Stimulated activated CD4-positive, alpha-beta T cell treated with anti-CD3 and anti-CD28 coated beads, Interleukin-12 subunit alpha, Interleukin-12 subunit beta, amount 100 ng/mL, for 4 hours (primary cell): ENCODE data around the gene FAM72B.
"Not testable (repeated sequence)": the region's sequence is repeated elsewhere in the genome, so short reads cannot be mapped to it uniquely, and the experiment has no call there.

ENCODE experiments used
- DNase-seq: peaks from one replicate; pipeline ENCODE4 v3.0.0-alpha.2; 2020

The FAM72B gene

GRCh38 chr1:121199763-121200162, 15.6 kb upstream of the FAM72B start:
- DNase-seq, result not testable (repeated sequence)

GRCh38 chr1:121197095-121197882, 13.1 kb upstream of the FAM72B start:
- DNase-seq, result not testable (repeated sequence)

DNA sequence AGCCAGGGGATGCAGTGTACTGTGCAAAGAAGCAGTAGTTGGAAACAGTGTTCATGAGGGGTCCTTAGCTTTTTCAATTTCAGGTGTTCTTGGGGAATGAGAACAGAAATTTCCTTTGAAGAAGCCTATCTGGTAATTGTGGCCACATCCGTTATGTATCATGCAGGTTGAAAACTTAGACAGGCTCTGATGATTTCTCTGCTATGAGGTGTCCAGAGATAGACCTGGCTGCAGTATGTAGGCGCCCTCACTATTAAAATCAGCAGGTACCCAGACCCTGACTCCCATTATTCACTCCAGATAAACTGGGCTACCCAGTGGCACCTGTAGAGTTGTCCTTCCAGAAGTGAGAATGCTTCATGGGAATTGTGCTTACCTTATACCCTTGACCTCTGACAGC, 8.4 kb upstream of the FAM72B start:
- not testable (repeated sequence) for DNase-seq

DNA sequence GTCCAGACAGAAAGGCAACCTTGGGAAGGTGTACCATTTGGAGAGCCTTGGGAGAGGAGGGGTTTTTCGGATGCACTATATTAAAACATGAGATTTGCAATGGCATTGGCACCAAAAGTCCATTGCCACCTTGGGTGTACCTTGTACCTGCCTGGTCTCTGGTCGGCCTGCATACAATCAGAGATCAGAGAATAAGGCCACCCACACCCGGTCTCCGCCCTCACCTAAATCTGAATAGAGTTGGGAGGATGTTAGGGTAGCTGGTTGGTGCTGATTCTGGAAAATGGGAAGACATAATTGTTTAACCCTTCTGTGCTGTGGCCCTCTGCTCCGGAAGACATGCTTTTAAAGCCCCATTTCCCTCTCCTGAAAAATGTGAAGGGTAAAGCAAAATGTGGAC, 3.8 kb upstream of the FAM72B start:
- not testable (repeated sequence) for DNase-seq

DNA sequence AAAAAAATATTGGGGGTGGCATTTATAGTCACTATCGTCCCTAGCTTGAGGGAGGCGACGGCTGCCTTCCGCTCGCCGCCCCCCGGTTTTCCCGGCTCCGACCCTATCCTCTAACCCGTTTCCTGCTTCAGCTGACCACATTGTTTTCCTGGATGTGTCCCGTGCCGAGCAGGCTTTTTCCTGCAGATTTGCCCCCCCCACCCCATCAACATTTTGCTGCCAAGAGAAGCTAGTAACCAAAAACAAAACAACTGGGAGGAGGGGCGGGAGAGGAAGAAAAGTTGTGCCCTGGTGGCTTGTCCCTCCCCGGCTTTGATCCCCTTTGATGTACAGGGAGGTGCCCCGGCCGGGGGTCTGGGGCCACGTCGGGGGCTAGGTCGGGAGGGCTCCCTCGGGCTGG, 2.1 kb upstream of the FAM72B start:
- not testable (repeated sequence) for DNase-seq

- not testable (repeated sequence) for DNase-seq
Observed at GRCh38 chr1:121185140-121185708, 1.1 kb upstream of the FAM72B start.

DNA sequence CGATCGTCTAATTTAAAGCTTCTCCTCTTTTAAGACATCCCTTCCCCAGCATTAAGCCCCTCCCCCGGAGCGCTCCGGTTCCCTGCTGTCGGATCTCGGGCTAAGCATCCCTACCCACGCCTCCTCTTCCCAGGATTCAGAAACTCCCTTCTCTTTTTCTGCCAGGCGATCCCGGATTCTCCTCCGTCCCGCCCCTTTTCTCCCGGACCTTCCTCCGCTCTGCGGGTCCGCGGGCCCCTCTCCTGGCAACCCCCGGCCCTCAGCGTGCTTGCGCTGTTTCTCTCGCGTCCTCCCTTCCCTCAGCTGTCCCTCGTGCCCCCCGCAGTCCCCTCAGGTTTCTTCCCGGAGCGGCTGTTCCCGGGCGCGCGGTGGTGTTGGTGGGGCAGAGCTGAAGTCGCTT, 273 bp downstream of the FAM72B start:
- not testable (repeated sequence) for DNase-seq

GRCh38 chr1:121178197-121178596, 5.9 kb downstream of the FAM72B start:
- DNase-seq, result not testable (repeated sequence)

DNA sequence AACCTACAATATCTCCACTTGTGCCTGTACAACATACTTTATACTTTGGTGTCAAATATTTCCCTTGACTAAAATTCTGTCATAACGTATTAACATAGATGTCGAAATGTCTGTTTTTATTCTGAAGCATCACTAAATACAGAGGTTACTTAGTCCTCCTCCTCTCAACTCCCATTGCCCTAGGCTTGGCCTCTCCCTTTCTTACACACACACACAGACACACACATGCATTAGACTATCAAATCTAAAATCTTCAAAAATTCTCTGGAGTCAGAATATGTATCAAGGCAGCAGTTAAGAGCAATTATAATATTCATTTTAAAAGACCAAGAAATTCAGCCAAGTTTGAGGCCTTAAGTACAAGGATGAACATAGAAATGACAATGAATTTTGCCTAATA, 7.5 kb downstream of the FAM72B start:
- not testable (repeated sequence) for DNase-seq

- not testable (repeated sequence) for DNase-seq
Observed at GRCh38 chr1:121168152-121168668, 15.9 kb downstream of the FAM72B start.

GRCh38 chr1:121167225-121167738, 16.9 kb downstream of the FAM72B start:
- DNase-seq, result not testable (repeated sequence)

DNA sequence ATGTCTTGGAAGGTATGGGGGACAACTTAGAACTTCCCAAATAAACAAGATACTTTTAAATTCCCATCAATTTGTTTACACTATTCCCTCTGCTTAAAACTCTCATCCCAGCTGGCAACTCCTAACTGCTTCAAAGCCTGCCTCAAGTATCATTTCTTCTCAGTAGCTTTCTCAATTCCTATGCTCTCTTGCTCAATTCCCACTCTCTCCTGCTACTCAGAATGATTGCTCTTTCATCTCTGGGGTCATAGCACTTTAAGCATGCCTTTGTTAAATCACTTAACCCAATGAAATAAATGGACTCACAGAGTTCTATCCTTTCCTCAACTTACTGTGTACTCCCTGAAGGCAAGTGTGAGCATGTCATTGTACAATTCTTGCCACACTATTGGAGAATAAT, 18.8 kb downstream of the FAM72B start:
- DNase-seq, result not testable (repeated sequence)

GRCh38 chr1:121163850-121164757, 20.0 kb downstream of the FAM72B start:
- not testable (repeated sequence) for DNase-seq

- not testable (repeated sequence) for DNase-seq
Observed at GRCh38 chr1:121161199-121161901, 22.8 kb downstream of the FAM72B start.

DNA sequence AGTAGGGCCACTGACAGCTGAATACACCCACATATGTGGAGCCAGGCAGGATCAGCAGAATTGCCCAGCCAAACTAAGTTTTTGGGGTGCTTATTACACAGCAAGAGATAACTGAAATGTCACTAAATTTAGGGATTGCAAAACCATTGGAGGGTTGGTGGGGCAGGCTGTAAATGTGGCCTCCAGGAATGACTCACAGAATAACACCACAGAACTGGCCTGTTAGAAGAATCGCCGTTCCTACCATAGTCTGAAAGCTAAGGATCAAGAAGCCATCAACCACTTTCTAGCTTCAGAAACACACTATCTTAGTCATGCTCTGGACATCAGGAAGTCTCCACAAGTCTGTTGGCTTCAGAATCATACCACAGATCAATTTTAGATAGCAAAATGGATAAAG, 24.0 kb downstream of the FAM72B start:
- DNase-seq, result not testable (repeated sequence)

DNA sequence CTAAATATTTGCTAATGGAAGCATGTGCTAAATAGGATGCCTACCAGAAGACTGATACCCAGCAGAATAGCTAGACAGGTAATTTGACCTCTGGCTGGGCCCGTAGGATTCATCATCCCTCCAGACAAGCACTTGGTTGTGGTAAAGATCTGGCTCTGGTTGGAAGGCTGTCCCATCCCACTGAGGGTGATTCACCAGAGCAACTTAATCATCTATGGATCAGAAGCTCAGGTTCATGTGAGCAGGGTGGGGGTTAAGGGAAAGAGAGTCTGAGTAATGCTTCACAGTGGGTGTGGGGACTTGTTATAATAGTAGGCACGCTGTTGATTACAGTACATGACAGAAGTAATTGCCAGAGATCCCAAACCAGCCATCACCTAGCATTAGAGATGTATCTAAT, 26.5 kb downstream of the FAM72B start:
- DNase-seq, result not testable (repeated sequence)

GRCh38 chr1:121156958-121157603, 27.1 kb downstream of the FAM72B start:
- DNase-seq, result not testable (repeated sequence)

DNA sequence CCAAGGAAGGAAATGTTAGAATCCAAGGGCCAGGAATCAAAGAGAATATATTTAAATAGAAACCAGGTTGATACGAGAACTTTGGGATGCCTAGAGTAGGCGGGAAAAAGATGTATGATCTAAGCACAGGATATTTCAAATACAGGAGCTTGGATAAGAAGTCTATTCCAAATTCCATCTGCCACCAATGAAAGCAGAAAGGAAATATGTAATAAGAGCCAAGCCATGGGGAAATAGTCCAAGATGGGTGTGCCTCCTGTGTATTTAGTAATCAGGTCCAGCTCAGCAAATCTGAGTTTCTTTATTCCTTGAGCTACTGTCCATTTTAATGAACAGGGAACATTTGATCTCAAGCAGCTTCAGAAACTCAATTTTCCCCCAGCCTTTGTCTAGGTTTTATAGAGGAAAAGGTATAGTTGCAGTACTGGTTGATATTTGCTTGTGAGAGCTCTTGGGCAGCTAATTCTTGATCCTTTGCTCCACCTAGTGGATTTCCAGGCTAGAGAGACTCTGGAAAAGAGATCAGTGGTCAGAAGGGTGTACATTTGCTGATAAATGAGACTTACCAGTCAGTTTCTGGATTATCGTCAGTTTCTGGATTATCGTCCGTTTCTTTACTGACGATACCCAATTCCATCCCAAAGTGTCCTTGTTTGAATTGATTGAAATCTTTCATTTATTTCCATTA, 28.3 kb downstream of the FAM72B start:
- DNase-seq, result not testable (repeated sequence)

- not testable (repeated sequence) for DNase-seq
Observed at GRCh38 chr1:121154811-121155210, 29.3 kb downstream of the FAM72B start.

DNA sequence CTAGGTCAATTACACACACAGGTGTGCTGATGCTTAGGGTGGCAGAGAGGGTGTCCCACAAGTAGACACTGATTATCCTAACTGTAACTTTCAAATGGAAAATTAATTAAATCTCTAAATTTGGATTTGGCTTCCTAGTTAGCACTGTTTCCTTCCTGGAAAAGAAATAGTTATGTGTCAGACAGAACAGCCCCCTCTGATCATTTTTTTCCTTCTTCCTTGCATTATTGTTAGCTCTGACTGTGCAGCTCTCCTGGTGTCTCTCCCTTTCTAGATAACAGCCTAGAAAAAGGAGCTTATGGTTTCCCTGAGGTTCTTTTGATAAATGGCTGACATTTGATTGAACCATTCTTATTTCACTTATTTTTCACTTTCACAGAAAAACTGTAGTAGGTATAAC, 31.4 kb downstream of the FAM72B start:
- DNase-seq, result not testable (repeated sequence)

- DNase-seq, result not testable (repeated sequence)
Observed at GRCh38 chr1:121151294-121151693, 32.8 kb downstream of the FAM72B start.
